GM19099 (cell line): ENCODE results near the gene CDH7.

Experiments
- POLR2A ChIP-seq: IDR thresholded peaks from 3 replicates; pipeline ENCODE4 v1.6.1; 2011; ENCODE audit warnings: low read depth; ENCODE audit not compliant: insufficient read length; ENCODE audit errors: extremely low read depth

The CDH7 gene

GRCh38 chr18:65750389-65751154 is at the start of gene CDH7:
Gene CDH7 (plus strand): TSS chr18:65751012. CDS start chr18:65762843, 11,831 bp downstream.
- no peak for TF ChIP-seq POLR2A

- TF ChIP-seq POLR2A = no peak
Observed at GRCh38 chr18:65704046-65704445, 46.8 kb upstream of the CDH7 start.

GRCh38 chr18:65706646-65707045 is 44.2 kb upstream of the CDH7 start:
- TF ChIP-seq POLR2A = no peak

- TF ChIP-seq POLR2A = no peak
Observed at GRCh38 chr18:65711493-65711892, 39.3 kb upstream of the CDH7 start.

- no peak for TF ChIP-seq POLR2A
Observed at GRCh38 chr18:65721619-65722018, 29.2 kb upstream of the CDH7 start.

- TF ChIP-seq POLR2A = no peak
Observed at GRCh38 chr18:65725251-65726050, 25.4 kb upstream of the CDH7 start.

- no peak for TF ChIP-seq POLR2A
Observed at GRCh38 chr18:65735155-65735554, 15.7 kb upstream of the CDH7 start.

GRCh38 chr18:65737471-65737955 is 13.3 kb upstream of the CDH7 start:
- no peak for TF ChIP-seq POLR2A

GRCh38 chr18:65746936-65747335 is 3.9 kb upstream of the CDH7 start:
- TF ChIP-seq POLR2A = no peak

GRCh38 chr18:65748321-65748720 is 2.5 kb upstream of the CDH7 start:
- TF ChIP-seq POLR2A = no peak

- no peak for TF ChIP-seq POLR2A
Observed at GRCh38 chr18:65749841-65750240, 971 bp upstream of the CDH7 start.

- TF ChIP-seq POLR2A = no peak
Observed at GRCh38 chr18:65751155-65752085, 608 bp downstream of the CDH7 start.

GRCh38 chr18:65752625-65753325 is 2.0 kb downstream of the CDH7 start:
- TF ChIP-seq POLR2A = no peak

- no peak for TF ChIP-seq POLR2A
Observed at GRCh38 chr18:65753520-65753919, 2.7 kb downstream of the CDH7 start.

- TF ChIP-seq POLR2A = no peak
Observed at GRCh38 chr18:65754121-65754520, 3.3 kb downstream of the CDH7 start.

GRCh38 chr18:65755616-65756015 is 4.8 kb downstream of the CDH7 start:
- TF ChIP-seq POLR2A = no peak
